GM18858 (cell line): ENCODE results near the gene SUFU.

Source experiments
- ATAC-seq: cut with Tn5 transposase; IDR thresholded peaks from one replicate; pipeline ENCODE4 v1.9.1; 2021; ENCODE audit not compliant: unreplicated experiment

The SUFU gene

GRCh38 chr10:102593074-102593803 is 89.5 kb downstream of the SUFU start:
- no peak for ATAC-seq

- no peak for ATAC-seq
Observed at GRCh38 chr10:102593804-102594079, 90.0 kb downstream of the SUFU start.

GRCh38 chr10:102595293-102595692 is 91.5 kb downstream of the SUFU start:
- no peak for ATAC-seq

GRCh38 chr10:102595897-102596296 is 92.1 kb downstream of the SUFU start:
- ATAC-seq: no peak

- ATAC-seq: no peak
Observed at GRCh38 chr10:102596506-102596971, 92.8 kb downstream of the SUFU start.

GRCh38 chr10:102597131-102597991 is 93.6 kb downstream of the SUFU start:
- ATAC-seq: no peak

- no peak for ATAC-seq
Observed at GRCh38 chr10:102598243-102598642, 94.5 kb downstream of the SUFU start.

GRCh38 chr10:102599565-102600327 is 96.0 kb downstream of the SUFU start:
- ATAC-seq: no peak

- ATAC-seq: no peak
Observed at GRCh38 chr10:102600816-102601215, 97.0 kb downstream of the SUFU start.

- no peak for ATAC-seq
Observed at GRCh38 chr10:102601639-102602038, 97.9 kb downstream of the SUFU start.

GRCh38 chr10:102602272-102603045 is 98.7 kb downstream of the SUFU start:
- no peak for ATAC-seq

- no peak for ATAC-seq
Observed at GRCh38 chr10:102603946-102604345, 100.2 kb downstream of the SUFU start.

GRCh38 chr10:102604439-102604841 is 100.7 kb downstream of the SUFU start:
- no peak for ATAC-seq

GRCh38 chr10:102605712-102606111 is 101.9 kb downstream of the SUFU start:
- ATAC-seq: no peak

- no peak for ATAC-seq
Observed at GRCh38 chr10:102608487-102608886, 104.7 kb downstream of the SUFU start.

- ATAC-seq: no peak
Observed at GRCh38 chr10:102610441-102610887, 106.7 kb downstream of the SUFU start.

- ATAC-seq: no peak
Observed at GRCh38 chr10:102611514-102612087, 107.8 kb downstream of the SUFU start.

- ATAC-seq: no peak
Observed at GRCh38 chr10:102612964-102613275, 109.1 kb downstream of the SUFU start.

GRCh38 chr10:102613286-102613685 is 109.5 kb downstream of the SUFU start:
- no peak for ATAC-seq

- no peak for ATAC-seq
Observed at GRCh38 chr10:102613785-102614184, 110.0 kb downstream of the SUFU start.

- no peak for ATAC-seq
Observed at GRCh38 chr10:102614888-102615287, 111.1 kb downstream of the SUFU start.
